HT-29 (cell line): ENCODE data around the gene PCDHA10. TPM values are rescaled to one million over a fixed set of nuclear protein-coding genes. Genes with fewer than 3 reads are reported as not detected.
"Not testable (repeated sequence)": the region's sequence is repeated elsewhere in the genome, so short reads cannot be mapped to it uniquely, and the experiment has no call there.

Experiments
- DNase-seq: peaks from one replicate; pipeline ENCODE4 v3.0.0-alpha.2; 2015; ENCODE audit warnings: low spot score
- total RNA-seq: library from RNA; depleted of rRNA; stranded (reverse); fragments of >200 nt; shearing (Covaris generic); gene quantifications from 2 replicates; pipeline ENCODE4 v1.2.3, GENCODE V29; 2014

PCDHA10 gene
- total RNA-seq, 1 experiment from 2014 or later, result 0.25 TPM

- DNase-seq, result no peak
Observed at GRCh38 chr5:140842798-140843733, 12.6 kb upstream of the PCDHA10 start.

- not testable (repeated sequence) for DNase-seq
Observed at GRCh38 chr5:140848139-140849102, 7.3 kb upstream of the PCDHA10 start, which contains the start of gene PCDHA9. TSS of gene PCDHA9 (plus strand) at chr5:140848382. CDS start at chr5:140848496, 114 bp downstream.

- DNase-seq, result not testable (repeated sequence)
Observed at GRCh38 chr5:140849831-140850634, 5.7 kb upstream of the PCDHA10 start.

- DNase-seq, result no peak
Observed at GRCh38 chr5:140857177-140857986, 1.7 kb downstream of the PCDHA10 start.

- DNase-seq, result no peak
Observed at GRCh38 chr5:140857987-140858240, 2.2 kb downstream of the PCDHA10 start.

- DNase-seq, result no peak
Observed at GRCh38 chr5:140862441-140863295, 7.0 kb downstream of the PCDHA10 start.

- DNase-seq, result peak; percentile 9
Observed at GRCh38 chr5:140868721-140869554, 13.2 kb downstream of the PCDHA10 start, which contains the start of gene PCDHA11. TSS of gene PCDHA11 (plus strand) at chr5:140868957. CDS start at chr5:140869104, 147 bp downstream.

- no peak for DNase-seq
Observed at GRCh38 chr5:140869555-140869886, 13.8 kb downstream of the PCDHA10 start.

GRCh38 chr5:140870221-140871201 is 14.8 kb downstream of the PCDHA10 start:
- DNase-seq, result no peak

- DNase-seq, result no peak
Observed at GRCh38 chr5:140875085-140876065, 19.7 kb downstream of the PCDHA10 start, which contains the start of gene PCDHA12. TSS of gene PCDHA12 (plus strand) at chr5:140875308. CDS start at chr5:140875473, 165 bp downstream.

- not testable (repeated sequence) for DNase-seq
Observed at GRCh38 chr5:140876541-140877261, 21.0 kb downstream of the PCDHA10 start.

GRCh38 chr5:140877262-140877581 is 21.5 kb downstream of the PCDHA10 start:
- no peak for DNase-seq

- no peak for DNase-seq
Observed at GRCh38 chr5:140881889-140882590, 26.3 kb downstream of the PCDHA10 start, which contains the start of gene PCDHA13. TSS of gene PCDHA13 (plus strand) at chr5:140882124. CDS start at chr5:140882269, 145 bp downstream.

- DNase-seq, result peak; percentile 42
Observed at GRCh38 chr5:140882591-140882899, 26.8 kb downstream of the PCDHA10 start.

GRCh38 chr5:140883373-140883772 is 27.7 kb downstream of the PCDHA10 start:
- DNase-seq, result no peak
